GM23338 (cell line): ENCODE data around the gene GLCCI1. TPM values are rescaled to one million over a fixed set of nuclear protein-coding genes. Genes with fewer than 3 reads are reported as not detected.
A peak's percentile ranks its signal among the peaks of the same experiment; 100 is the strongest.

Source experiments
- ATAC-seq: fragments of 200-7000 bp; cut with Tn5 transposase; 3 replicates; pipeline ENCODE4 v1.9.1; 2020
- DNase-seq: peaks from one replicate; pipeline ENCODE4 v3.0.0-alpha.2; 2015; ENCODE audit warnings: low spot score
- H2AFZ ChIP-seq: fragments of 200-600 bp; sonication (generic); 2 replicates; pipeline ENCODE4 v1.8.0; 2016; ENCODE audit warnings: antibody characterized with exemption, mild to moderate bottlenecking, moderate library complexity
- H3F3A ChIP-seq: fragments of 200-600 bp; sonication (generic); replicated peaks from 2 replicates; pipeline ENCODE4 v1.8.0; 2017; ENCODE audit warnings: antibody characterized with exemption, mixed run types, low read depth
- H3K27ac ChIP-seq: fragments of 200-600 bp; sonication (generic); 2 replicates; pipeline ENCODE4 v1.6.1; 2016; ENCODE audit warnings: low read depth
- H3K27me3 ChIP-seq: fragments of 200-600 bp; sonication (generic); 2 replicates; pipeline ENCODE4 v1.8.0; 2016; ENCODE audit warnings: mild to moderate bottlenecking, mixed run types, moderate library complexity; ENCODE audit not compliant: insufficient read depth
- H3K36me3 ChIP-seq: fragments of 200-600 bp; sonication (generic); 2 replicates; pipeline ENCODE4 v1.8.0; 2016; ENCODE audit warnings: mild to moderate bottlenecking; ENCODE audit not compliant: insufficient read depth
- H3K4me1 ChIP-seq: fragments of 200-600 bp; sonication (generic); 2 replicates; pipeline ENCODE4 v1.8.0; 2016; ENCODE audit warnings: mild to moderate bottlenecking, moderate library complexity; ENCODE audit not compliant: insufficient read depth
- H3K4me2 ChIP-seq: fragments of 200-600 bp; sonication (generic); 2 replicates; pipeline ENCODE4 v1.7.1; 2017; ENCODE audit warnings: mixed run types
- H3K4me3 ChIP-seq: fragments of 200-600 bp; sonication (generic); 2 replicates; pipeline ENCODE4 v1.6.1; 2016; ENCODE audit warnings: mixed run types
- H3K79me2 ChIP-seq: fragments of 200-600 bp; sonication (generic); replicated peaks from 2 replicates; pipeline ENCODE4 v1.8.0; 2017; ENCODE audit warnings: mild to moderate bottlenecking; ENCODE audit not compliant: insufficient read depth
- H3K9me2 ChIP-seq: fragments of 200-600 bp; sonication (generic); 2 replicates; pipeline ENCODE4 v1.8.0; 2017; ENCODE audit not compliant: insufficient read depth
- H4K20me1 ChIP-seq: fragments of 200-600 bp; sonication (generic); replicated peaks from 2 replicates; pipeline ENCODE4 v1.8.0; 2017; ENCODE audit warnings: mild to moderate bottlenecking; ENCODE audit not compliant: insufficient read depth
- H3K27ac Mint-ChIP-seq: 2 replicates; pipeline ENCODE4 v1.8.0; 2020; ENCODE audit warnings: inconsistent platforms, mild to moderate bottlenecking, moderate library complexity, mixed read lengths
- H3K27me3 Mint-ChIP-seq: 3 replicates; pipeline ENCODE4 v1.8.0; 2022; ENCODE audit warnings: low read depth, mild to moderate bottlenecking, moderate library complexity, mixed read lengths, inconsistent platforms; ENCODE audit not compliant: insufficient read depth, poor library complexity
- H3K36me3 Mint-ChIP-seq: 3 replicates; pipeline ENCODE4 v1.8.0; 2021; ENCODE audit warnings: low read depth, mild to moderate bottlenecking, inconsistent platforms, moderate library complexity, mixed read lengths
- H3K4me1 Mint-ChIP-seq: 3 replicates; pipeline ENCODE4 v1.8.0; 2020; ENCODE audit warnings: mild to moderate bottlenecking, inconsistent platforms, mixed read lengths
- H3K4me3 Mint-ChIP-seq: 3 replicates; pipeline ENCODE4 v1.8.0; 2021; ENCODE audit warnings: moderate library complexity, mild to moderate bottlenecking, inconsistent platforms, mixed read lengths
- H3K9me3 Mint-ChIP-seq: 3 replicates; pipeline ENCODE4 v1.8.0; 2020; ENCODE audit warnings: moderate library complexity, mild to moderate bottlenecking, inconsistent platforms, mixed read lengths
- CREB1 ChIP-seq: fragments of 250-450 bp; sonication (Bioruptor Pico); IDR thresholded peaks from 2 replicates; pipeline ENCODE4 v1.5.0; 2020; ENCODE audit warnings: low read depth, mild to moderate bottlenecking, moderate library complexity
- CTCF ChIP-seq, 2 experiments: fragments of 200-600 bp in 1 of 2; sonication (generic) in 1 of 2; conservative IDR thresholded peaks; 2 replicates each; pipeline versions ENCODE4 v1.5.1 to v1.6.1; 2016 to 2017; ENCODE audit warnings: antibody characterized with exemption in 2 of 2, low read depth in 2 of 2, mild to moderate bottlenecking in 2 of 2, moderate library complexity in 1 of 2
- ETS1 ChIP-seq: IDR thresholded peaks from 2 replicates; pipeline ENCODE4 v1.6.1; 2016; ENCODE audit warnings: antibody characterized with exemption
- EZH2 ChIP-seq: fragments of 200-600 bp; sonication (generic); IDR thresholded peaks from one replicate; pipeline ENCODE4 v1.8.0; 2017; ENCODE audit warnings: antibody characterized with exemption, mild to moderate bottlenecking, low read depth; ENCODE audit not compliant: unreplicated experiment
- EZH2phosphoT487 ChIP-seq: fragments of 200-600 bp; sonication (generic); IDR thresholded peaks from one replicate; pipeline ENCODE4 v1.8.1; 2018; ENCODE audit warnings: antibody characterized with exemption; ENCODE audit not compliant: unreplicated experiment
- JUNB ChIP-seq: IDR thresholded peaks from one replicate; pipeline ENCODE4 v1.6.1; 2016; ENCODE audit warnings: antibody characterized with exemption; ENCODE audit not compliant: unreplicated experiment
- NANOG ChIP-seq: IDR thresholded peaks from 2 replicates; pipeline ENCODE4 v1.6.1; 2016; ENCODE audit warnings: antibody characterized with exemption, borderline replicate concordance
- POLR2AphosphoS5 ChIP-seq: IDR thresholded peaks from 2 replicates; pipeline ENCODE4 v1.6.1; 2016; ENCODE audit warnings: antibody characterized with exemption, low read depth
- REST ChIP-seq: IDR thresholded peaks from one replicate; pipeline ENCODE4 v1.6.1; 2018; ENCODE audit warnings: antibody characterized with exemption; ENCODE audit not compliant: unreplicated experiment
- STAT1 ChIP-seq: IDR thresholded peaks from one replicate; pipeline ENCODE4 v1.6.1; 2016; ENCODE audit warnings: antibody characterized with exemption; ENCODE audit not compliant: unreplicated experiment
- ZNF114 ChIP-seq: fragments of 250-450 bp; sonication (Bioruptor Pico); IDR thresholded peaks from 2 replicates; pipeline ENCODE4 v1.5.0; 2020; ENCODE audit warnings: mild to moderate bottlenecking, moderate library complexity
- ZNF331 ChIP-seq: fragments of 250-450 bp; sonication (Bioruptor Pico); IDR thresholded peaks from 2 replicates; pipeline ENCODE4 v1.5.0; 2020; ENCODE audit warnings: low read depth, mild to moderate bottlenecking, moderate library complexity
- ZNF462 ChIP-seq: fragments of 250-450 bp; sonication (Bioruptor Pico); IDR thresholded peaks from 2 replicates; pipeline ENCODE4 v1.5.0; 2020; ENCODE audit warnings: mild to moderate bottlenecking, moderate library complexity
- polyA plus RNA-seq: library from polyadenylated mRNA; unstranded; fragments of >200 nt; fragmentation: Nextera tagmentation; extraction: Ambion mirVana; gene quantifications from 2 replicates; pipeline ENCODE4 v1.2.1, GENCODE V29; 2016
- total RNA-seq: library from RNA; depleted of rRNA; stranded (reverse); fragments of >200 nt; shearing (Covaris generic); gene quantifications from 2 replicates; pipeline ENCODE4 v1.2.3, GENCODE V29; 2014

GLCCI1 gene
- total and polyA plus RNA-seq, 2 experiments from 2014 or later: 15.0 to 15.7 TPM

- peaks cover 18% of the 10 kb centered on the region for H3K4me1 ChIP-seq
- H3K27me3 ChIP-seq: no peaks in the 10 kb centered on the region
- peaks cover 2% of the 10 kb centered on the region for H3K27me3 Mint-ChIP-seq
- TF ChIP-seq ZNF114 (CRISPR knock-in tag) (no peak), POLR2AphosphoS5 (no peak), ZNF462 (CRISPR knock-in tag) (no peak), NANOG (no peak), STAT1 (no peak), JUNB (no peak), EZH2phosphoT487 (no peak), CREB1 (CRISPR knock-in tag) (no peak), REST (no peak), ETS1 (no peak), ZNF331 (CRISPR knock-in tag) (no peak), EZH2 (no peak), CTCF (conservative IDR thresholded peaks at IDR 0.05; ENCODE audit: low read depth in 2 of 2) (no peak)
- H3K9me2 ChIP-seq: 0 out of 2 replicates have a peak, but pooled peaks cover 6% of the 10 kb centered on the region
- H3K27ac Mint-ChIP-seq: no peak overlapping the region
- DNase-seq (no peak), ATAC-seq (peak; percentile 76)
- no peaks in the 10 kb centered on the region for H3K36me3 Mint-ChIP-seq
- no peaks in the 10 kb centered on the region for H4K20me1 ChIP-seq
- no peaks in the 10 kb centered on the region for H3K9me3 Mint-ChIP-seq
- no peak overlapping the region for H3K4me2 ChIP-seq
- H3K4me1 Mint-ChIP-seq: peaks cover 20% of the 10 kb centered on the region
- no peak overlapping the region; the same call in 1 of the 2 replicates for H2AFZ ChIP-seq
- no peak overlapping the region for H3K4me3 ChIP-seq
- no peak overlapping the region for H3K4me3 Mint-ChIP-seq
- H3K36me3 ChIP-seq: no peaks in the 10 kb centered on the region
- no peaks in the 10 kb centered on the region for H3K79me2 ChIP-seq
- H3F3A ChIP-seq: no peaks in the 10 kb centered on the region
- no peak overlapping the region for H3K27ac ChIP-seq
Measured at GRCh38 chr7:7934945-7935344, 33.7 kb upstream of the GLCCI1 start.
